GM23338 (cell line): ENCODE data around the gene SUV39H2.

Source experiments
- CREB1 ChIP-seq: fragments of 250-450 bp; sonication (Bioruptor Pico); IDR thresholded peaks from 2 replicates; pipeline ENCODE4 v1.5.0; 2020; ENCODE audit warnings: low read depth, mild to moderate bottlenecking, moderate library complexity
- EZH2 ChIP-seq: fragments of 200-600 bp; sonication (generic); IDR thresholded peaks from one replicate; pipeline ENCODE4 v1.8.0; 2017; ENCODE audit warnings: antibody characterized with exemption, mild to moderate bottlenecking, low read depth; ENCODE audit not compliant: unreplicated experiment
- EZH2phosphoT487 ChIP-seq: fragments of 200-600 bp; sonication (generic); IDR thresholded peaks from one replicate; pipeline ENCODE4 v1.8.1; 2018; ENCODE audit warnings: antibody characterized with exemption; ENCODE audit not compliant: unreplicated experiment
- JUNB ChIP-seq: IDR thresholded peaks from one replicate; pipeline ENCODE4 v1.6.1; 2016; ENCODE audit warnings: antibody characterized with exemption; ENCODE audit not compliant: unreplicated experiment
- NANOG ChIP-seq: IDR thresholded peaks from 2 replicates; pipeline ENCODE4 v1.6.1; 2016; ENCODE audit warnings: antibody characterized with exemption, borderline replicate concordance
- POLR2AphosphoS5 ChIP-seq: IDR thresholded peaks from 2 replicates; pipeline ENCODE4 v1.6.1; 2016; ENCODE audit warnings: antibody characterized with exemption, low read depth
- REST ChIP-seq: IDR thresholded peaks from one replicate; pipeline ENCODE4 v1.6.1; 2018; ENCODE audit warnings: antibody characterized with exemption; ENCODE audit not compliant: unreplicated experiment
- STAT1 ChIP-seq: IDR thresholded peaks from one replicate; pipeline ENCODE4 v1.6.1; 2016; ENCODE audit warnings: antibody characterized with exemption; ENCODE audit not compliant: unreplicated experiment
- ZNF114 ChIP-seq: fragments of 250-450 bp; sonication (Bioruptor Pico); IDR thresholded peaks from 2 replicates; pipeline ENCODE4 v1.5.0; 2020; ENCODE audit warnings: mild to moderate bottlenecking, moderate library complexity
- ZNF331 ChIP-seq: fragments of 250-450 bp; sonication (Bioruptor Pico); IDR thresholded peaks from 2 replicates; pipeline ENCODE4 v1.5.0; 2020; ENCODE audit warnings: low read depth, mild to moderate bottlenecking, moderate library complexity
- ZNF462 ChIP-seq: fragments of 250-450 bp; sonication (Bioruptor Pico); IDR thresholded peaks from 2 replicates; pipeline ENCODE4 v1.5.0; 2020; ENCODE audit warnings: mild to moderate bottlenecking, moderate library complexity
- TF ChIP-seq, protein P1 (sequence below), 2 experiments: fragments of 200-600 bp in 1 of 2; sonication (generic) in 1 of 2; conservative IDR thresholded peaks; 2 replicates each; pipeline versions ENCODE4 v1.5.1 to v1.6.1; 2016 to 2017; ENCODE audit warnings: antibody characterized with exemption in 2 of 2, low read depth in 2 of 2, mild to moderate bottlenecking in 2 of 2, moderate library complexity in 1 of 2
- TF ChIP-seq, protein P2 (sequence below): IDR thresholded peaks from 2 replicates; pipeline ENCODE4 v1.6.1; 2016; ENCODE audit warnings: antibody characterized with exemption

DNA sequence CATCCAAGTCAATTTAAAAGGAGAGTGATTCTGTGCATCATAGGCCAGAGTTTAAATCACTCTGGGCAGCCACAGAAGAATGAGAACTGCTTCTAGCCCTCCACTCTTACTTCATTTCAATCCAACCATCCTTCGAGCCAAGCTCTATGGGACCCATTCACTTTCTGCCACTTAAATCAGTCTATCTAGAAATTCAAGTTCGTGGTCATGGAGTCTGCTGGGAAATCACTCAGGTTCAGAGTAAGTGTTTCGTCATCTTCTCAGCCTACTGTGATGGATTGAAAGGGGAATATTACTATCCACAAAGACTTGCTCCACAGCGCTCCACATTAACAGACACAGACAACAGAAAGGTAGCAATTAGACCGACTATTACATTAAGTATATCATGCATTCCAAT lies 70.6 kb downstream of the SUV39H2 start:
- TF ChIP-seq, protein P1, sequence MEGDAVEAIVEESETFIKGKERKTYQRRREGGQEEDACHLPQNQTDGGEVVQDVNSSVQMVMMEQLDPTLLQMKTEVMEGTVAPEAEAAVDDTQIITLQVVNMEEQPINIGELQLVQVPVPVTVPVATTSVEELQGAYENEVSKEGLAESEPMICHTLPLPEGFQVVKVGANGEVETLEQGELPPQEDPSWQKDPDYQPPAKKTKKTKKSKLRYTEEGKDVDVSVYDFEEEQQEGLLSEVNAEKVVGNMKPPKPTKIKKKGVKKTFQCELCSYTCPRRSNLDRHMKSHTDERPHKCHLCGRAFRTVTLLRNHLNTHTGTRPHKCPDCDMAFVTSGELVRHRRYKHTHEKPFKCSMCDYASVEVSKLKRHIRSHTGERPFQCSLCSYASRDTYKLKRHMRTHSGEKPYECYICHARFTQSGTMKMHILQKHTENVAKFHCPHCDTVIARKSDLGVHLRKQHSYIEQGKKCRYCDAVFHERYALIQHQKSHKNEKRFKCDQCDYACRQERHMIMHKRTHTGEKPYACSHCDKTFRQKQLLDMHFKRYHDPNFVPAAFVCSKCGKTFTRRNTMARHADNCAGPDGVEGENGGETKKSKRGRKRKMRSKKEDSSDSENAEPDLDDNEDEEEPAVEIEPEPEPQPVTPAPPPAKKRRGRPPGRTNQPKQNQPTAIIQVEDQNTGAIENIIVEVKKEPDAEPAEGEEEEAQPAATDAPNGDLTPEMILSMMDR (conservative IDR thresholded peaks at IDR 0.05; ENCODE audit: low read depth in 2 of 2) = no peak
- no peak for TF ChIP-seq POLR2AphosphoS5
- no peak for TF ChIP-seq EZH2
- TF ChIP-seq, protein P2, sequence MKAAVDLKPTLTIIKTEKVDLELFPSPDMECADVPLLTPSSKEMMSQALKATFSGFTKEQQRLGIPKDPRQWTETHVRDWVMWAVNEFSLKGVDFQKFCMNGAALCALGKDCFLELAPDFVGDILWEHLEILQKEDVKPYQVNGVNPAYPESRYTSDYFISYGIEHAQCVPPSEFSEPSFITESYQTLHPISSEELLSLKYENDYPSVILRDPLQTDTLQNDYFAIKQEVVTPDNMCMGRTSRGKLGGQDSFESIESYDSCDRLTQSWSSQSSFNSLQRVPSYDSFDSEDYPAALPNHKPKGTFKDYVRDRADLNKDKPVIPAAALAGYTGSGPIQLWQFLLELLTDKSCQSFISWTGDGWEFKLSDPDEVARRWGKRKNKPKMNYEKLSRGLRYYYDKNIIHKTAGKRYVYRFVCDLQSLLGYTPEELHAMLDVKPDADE = no peak
- TF ChIP-seq CREB1 = no peak
- TF ChIP-seq STAT1 = no peak
- TF ChIP-seq REST = no peak
- TF ChIP-seq EZH2phosphoT487 = no peak
- no peak for TF ChIP-seq NANOG
- no peak for TF ChIP-seq JUNB
- no peak for TF ChIP-seq ZNF114
- no peak for TF ChIP-seq ZNF331 (CRISPR knock-in tag)
- TF ChIP-seq ZNF462 = no peak
